Measurements from ENCODE around the gene ESD.
"Not testable (repeated sequence)": the region's sequence is repeated elsewhere in the genome, so short reads cannot be mapped to it uniquely, and the experiment has no call there.

Gene ESD, protein sequence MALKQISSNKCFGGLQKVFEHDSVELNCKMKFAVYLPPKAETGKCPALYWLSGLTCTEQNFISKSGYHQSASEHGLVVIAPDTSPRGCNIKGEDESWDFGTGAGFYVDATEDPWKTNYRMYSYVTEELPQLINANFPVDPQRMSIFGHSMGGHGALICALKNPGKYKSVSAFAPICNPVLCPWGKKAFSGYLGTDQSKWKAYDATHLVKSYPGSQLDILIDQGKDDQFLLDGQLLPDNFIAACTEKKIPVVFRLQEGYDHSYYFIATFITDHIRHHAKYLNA

DNA sequence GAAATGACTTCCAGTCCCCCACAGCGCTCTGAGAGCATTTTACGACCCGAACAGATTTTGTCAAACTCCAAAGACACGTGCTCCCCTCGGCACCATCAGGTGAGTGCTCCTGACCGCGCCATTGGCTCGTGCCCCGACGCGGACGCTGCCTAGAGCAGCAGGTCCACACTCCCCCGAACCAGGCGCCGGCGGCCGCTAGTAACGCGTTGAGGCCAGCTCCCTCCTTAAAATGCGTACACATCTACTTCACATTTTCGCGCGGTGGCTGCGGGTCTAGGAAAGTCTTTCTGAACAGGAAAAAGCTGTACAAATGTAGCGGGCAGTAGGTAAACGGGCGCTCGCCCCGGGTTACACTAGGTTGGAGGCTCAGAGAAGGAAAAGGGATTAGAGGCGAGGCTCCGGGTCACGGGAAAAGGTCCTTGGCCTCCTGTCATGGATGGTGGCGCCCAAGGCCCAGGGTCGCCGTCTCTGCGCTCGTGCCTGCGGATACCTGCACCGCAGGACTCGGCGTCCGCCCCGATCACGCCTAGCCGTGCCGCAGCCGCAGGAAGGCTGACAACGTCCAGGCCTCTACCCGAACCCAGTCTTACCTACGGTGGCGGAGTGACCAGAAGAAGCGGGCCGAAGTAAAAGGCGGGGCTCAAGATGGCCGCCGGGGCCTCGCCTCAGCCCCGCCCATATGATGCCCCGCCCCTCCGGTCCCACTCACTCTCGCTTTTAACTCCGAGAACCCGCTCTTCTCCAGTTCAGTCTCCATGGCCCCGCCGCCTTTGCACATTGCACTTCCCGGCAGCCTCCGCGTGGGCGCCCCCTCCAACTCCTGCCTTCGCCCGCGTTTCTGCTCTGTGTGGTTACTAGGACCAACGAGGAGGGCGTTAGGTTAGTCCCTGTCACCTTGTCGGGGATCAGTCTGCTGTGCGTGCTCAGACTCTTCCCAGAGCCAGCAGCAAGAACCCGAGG lies at the start of gene ESD:
Gene ESD (minus strand): TSS at position 647 of the 960 bp plus-strand sequence. CDS start 5,748 bp downstream, outside the sequence.
- DNase-seq = peak; percentile 89 to 90

DNA sequence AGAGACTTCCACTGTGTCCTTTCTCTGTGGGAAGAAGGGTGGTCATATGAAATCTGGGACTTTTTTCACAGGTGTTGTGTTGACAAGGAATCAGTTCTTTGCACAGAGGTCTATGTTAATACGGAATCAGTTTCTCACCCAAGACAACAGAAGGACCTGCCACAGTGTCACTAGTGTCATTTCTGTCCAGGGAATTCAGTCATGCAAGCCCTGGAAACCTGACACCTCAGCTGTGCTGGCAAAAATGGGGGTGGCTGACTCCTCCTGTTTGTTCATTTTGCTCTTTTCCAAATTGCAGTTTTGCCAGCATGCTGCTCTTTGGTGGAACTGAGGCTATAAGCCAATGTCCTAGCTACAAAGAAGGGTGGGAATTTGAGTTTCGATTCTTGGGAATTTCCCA lies 49.8 kb upstream of the ESD start:
- DNase-seq = no peak

DNA sequence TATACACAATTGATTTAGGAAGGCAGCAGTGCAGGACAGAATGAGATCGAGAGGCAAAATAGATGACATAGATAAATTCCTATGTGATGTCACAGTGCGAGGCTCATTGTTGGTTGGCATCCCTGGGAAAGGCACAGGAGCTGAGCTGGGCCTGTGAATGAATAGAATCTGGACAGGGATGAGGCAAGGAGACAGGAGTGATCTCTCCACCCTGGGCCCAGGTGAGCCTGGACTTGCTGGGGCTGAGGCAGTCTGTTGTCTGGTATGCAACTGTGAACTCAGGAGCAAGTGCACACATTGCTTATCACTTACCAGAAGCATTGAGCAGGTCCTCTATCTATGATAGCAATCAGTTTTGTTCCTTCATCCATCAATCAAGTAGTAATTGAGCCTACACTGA lies 48.2 kb upstream of the ESD start:
- no peak for DNase-seq

DNA sequence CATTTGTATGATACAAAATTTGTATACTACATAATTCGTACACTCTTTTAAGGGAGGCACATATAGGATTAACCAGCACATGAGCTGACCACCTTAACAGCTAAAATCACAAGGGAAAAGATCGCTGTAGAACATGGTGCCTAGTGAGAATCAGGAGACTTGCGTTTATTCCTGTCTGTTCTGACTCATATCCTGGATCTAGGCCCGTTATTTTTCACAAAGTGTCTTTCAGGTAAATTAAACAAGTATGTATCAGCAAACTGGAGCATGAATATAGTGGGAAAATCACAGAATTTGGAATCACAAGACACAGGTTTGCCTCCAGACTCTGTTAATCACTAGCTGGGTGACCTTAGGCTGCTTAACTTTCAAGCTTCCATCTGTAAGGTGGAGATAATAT lies 47.5 kb upstream of the ESD start:
- no peak for DNase-seq

DNA sequence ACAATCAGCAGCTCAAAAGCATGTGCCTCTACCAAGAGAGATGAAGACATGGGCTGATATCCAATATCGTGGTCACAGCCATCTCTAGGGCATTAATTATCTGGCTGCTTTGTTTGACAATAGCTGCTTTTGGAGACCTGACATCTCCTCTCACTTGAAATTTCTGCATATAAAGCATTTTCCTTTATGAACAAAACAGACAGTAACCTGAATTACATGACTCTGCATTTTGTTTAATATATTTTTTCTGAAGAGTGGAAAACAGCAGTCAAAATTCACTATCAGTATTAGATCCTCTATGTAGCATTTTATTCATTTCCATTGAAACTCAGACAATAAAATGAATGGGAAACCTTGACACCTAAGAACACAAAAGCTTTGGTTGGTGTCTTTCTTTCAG lies 42.4 kb upstream of the ESD start:
- DNase-seq = no peak

DNA sequence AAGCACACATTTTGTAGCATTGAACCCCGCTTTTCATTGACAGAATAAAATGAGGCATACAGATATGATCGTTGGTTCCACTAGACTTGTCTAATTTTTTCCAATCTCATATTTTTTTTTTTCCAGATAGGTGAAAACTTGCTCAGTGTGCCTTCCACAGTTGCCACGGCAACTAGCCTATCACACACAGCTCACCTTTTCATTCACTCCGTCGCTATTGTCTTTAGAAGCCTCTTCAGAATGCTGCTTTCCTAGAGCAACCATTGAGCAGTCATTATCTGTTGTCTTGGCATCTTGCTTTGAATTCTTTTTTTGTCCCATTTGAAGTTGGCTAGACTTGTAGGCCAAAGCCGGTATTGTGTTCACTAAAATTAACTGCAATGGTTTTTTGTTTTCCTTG lies 37.7 kb upstream of the ESD start:
- no peak for DNase-seq

DNA sequence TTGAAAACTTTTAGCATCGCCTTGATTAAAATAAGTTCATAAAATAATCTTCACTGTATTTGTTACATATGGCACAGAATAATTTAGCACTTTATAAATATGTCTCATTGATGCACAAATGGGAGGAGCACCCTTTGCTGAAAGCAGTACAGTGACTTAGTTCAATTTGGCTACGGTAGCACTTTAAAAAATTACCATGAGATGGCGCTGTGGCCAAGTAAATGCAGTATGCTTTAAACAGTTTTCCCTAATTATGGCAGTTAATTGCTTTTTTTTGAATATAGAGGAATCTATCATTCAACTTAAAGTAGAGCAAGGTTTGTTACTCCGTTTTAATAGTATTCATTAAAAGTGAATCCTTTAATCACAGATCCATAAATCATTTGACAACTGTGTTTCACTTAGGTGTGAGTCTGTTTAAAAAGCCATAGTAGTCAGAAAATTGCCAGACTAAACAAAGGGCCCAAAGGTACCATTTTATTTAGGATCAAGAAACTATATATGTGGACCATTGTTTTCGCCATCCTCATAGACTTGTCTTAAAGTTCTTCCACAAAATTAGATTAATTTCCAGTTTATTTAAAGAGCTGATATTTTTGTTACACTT lies 34.7 kb upstream of the ESD start:
- DNase-seq = peak; percentile 27 to 34

DNA sequence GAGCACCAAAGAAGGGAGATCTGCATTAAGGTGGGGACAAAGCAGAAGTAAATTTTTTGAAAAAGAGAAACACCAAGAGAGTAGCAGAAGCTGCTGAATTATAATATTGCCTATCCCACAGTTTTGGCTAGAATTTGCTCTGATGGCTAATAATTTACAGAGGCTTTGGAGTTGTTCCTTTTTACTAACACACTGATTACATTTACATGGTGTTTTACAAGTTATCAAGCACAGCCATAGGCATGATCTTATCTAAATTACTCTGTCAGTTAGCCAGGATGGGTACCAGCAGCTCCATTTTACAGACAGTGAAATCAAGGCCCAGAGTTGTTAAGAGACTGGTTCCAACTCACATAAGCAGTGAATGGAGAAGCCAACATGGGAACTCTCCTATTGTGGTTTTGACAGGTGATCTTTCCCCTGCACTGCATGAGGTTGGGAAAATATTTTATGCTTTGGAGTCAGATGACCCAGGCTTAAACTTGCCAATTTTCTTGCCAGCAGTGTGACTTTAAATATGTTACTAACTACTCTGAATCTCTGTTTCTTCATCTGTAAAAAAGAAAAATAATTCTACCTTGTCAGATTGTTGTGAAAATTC lies 33.5 kb upstream of the ESD start:
- DNase-seq = no peak

DNA sequence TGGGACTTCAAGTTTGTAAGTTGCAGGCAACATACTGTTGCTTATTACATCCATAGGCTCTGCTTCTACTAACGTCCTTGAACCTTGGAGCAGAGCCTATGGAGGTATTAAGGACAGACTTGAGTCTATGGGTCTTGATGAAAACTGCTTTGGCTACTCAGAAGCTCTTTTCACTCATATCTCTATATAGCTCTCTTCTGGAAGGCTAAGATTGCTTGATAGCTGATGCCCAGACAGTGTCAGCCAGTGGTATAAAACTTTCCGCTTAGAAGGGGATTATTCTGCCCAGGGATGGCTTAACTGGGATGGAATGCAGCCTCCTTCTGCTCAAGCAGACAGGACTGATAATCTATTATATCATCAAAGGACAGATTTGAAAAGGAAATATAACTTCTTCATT lies 25.6 kb upstream of the ESD start:
- no peak for DNase-seq

DNA sequence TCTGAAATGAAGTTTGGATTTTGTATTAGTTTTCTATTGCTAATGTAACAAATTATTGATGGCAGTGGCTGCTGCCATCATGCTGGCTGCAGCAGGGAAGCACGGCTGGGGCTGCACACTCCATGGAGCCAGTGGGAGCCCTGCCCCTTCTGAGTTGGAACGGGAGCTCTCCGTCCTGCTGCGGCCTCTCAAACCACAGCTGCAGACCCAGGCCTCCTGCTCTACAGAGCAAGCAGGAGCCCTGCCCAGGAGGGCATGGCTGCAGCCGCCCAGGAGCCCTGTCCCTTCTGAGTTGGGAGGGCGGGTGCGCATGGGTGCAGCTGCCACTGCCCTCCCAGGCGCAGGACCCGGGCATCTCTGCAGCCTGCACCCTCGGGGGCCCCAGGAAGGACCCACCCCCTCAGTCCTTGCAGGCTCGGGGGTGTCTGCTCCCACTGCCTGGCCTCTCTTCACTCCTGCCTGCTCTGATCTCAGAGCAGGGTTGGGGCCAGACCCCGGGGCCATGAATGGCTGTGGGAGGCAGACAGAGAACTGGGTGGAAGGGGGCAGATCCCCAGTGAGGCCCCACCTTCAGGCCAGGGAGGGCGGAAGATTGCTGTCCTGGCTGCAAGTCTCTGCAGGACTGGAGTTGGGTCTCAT lies 21.0 kb upstream of the ESD start:
- no peak for DNase-seq

DNA sequence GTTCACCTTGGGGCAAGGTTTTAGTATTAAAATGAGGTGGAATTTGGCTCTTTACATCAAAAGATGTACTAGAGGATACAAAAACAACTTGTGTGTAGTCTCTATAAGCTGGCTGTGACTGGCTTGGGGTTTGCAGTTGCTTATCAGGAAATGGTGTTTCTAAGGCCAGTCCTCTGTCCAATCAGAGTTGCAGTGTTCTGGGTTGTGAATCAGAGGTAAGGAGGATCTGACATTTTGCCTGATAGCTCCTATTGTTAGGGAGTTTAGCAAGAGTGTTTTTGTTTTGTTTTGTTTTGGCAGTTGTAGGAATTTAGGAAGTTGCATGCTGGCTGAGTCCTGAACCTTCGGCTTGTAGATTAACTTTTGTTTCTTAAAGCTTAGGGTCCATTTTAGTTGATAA lies 20.1 kb upstream of the ESD start:
- no peak for DNase-seq

DNA sequence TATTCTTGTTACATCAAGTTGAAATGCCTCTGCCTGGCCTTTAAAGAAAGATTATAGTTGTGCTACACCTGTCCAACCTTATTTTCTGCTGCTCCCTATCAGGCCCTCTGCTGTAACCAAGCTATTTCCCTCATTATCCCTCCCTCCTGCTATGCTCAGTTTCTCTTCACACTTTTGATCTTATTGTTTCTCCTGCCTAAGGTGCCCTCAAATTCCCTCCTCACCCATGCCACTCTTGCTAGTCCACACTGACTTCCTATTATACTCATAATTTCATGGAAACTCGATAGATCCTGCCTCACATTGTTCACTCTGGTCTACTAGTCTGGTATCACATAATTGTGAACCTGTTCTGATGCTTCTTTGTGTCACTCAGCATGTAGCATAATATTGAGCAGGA lies 19.4 kb upstream of the ESD start:
- DNase-seq = no peak

DNA sequence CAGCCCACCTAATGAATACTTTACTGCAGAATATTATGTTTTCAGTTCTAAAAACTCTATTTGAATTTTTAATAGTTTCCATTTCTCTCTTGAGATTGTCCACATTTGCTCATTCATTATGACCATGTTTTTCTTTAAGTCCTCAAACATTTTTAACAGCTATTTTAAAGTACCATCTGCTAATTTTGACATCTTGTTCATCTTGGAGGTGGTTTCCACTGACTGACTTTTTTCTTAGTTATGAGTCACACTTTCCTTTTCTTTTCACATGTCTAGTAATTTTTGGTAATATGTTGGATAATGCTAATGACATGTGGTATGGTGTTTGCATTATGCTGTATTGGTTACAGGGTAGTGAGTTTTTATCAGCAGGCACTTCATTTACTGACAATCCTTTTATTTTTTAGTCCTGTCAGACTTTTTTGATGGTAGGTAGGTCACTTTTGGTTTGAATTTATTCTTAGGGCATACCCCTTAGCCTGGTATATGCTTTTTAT lies 15.4 kb upstream of the ESD start:
- no peak for DNase-seq

DNA sequence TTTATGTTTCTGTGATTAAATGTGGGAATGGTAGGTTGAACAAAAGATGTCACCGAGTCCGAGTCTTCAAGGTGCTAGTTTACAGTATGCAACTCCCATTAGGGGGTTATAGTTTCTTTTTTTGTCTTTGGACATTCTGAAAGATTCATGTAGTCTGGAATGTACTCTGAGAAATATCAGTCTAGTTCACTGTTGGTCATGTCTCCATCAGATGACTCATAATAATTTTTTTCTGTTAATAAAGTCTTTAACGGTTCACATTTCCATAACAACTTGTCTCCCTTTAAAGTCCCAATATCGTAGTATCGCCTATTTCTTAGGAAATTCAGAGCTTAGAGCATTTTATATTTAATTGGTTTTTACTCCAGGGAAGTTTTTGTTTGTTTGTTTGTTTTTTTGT lies 13.5 kb upstream of the ESD start:
- DNase-seq = no peak

DNA sequence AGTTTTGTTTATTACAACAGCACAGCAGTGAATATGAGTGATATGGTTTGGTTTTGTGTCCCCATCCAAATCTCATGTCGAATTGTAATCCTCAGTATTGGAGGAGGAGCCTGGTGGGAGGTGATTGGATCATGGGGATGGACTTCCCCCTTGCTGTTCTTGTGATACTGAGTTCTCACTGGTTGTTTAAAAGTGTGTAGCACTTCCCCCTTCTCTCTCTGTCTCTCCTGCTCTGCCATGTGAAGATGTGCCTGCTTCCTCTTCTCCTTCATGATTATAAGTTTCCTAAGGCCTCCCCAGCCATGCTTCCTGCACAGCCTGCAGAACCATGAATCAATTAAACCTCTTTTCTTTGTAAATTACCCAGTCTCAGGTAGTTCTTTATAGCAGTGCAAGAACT lies 8.0 kb upstream of the ESD start:
- not testable (repeated sequence) for DNase-seq

DNA sequence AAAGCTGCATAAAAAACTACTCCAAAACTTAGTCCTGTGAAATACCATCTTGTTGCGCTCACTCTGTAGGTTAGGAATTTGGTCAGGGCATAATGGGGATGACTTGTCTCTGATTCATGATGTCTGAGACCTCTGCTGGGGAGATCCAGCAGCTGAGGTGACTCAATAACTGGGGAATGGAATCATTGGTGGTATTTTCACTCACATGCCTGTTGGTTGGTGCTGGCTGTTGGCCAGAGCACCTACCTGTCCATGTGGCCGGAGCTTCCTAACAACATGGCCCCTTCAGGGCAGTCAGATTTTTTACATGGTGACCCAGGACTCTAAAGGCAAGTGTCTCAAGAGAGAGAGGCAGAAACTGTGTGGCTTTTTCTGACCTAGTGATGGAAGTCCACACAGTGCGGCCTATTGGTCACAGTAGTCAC lies 7.4 kb upstream of the ESD start:
- no peak for DNase-seq

DNA sequence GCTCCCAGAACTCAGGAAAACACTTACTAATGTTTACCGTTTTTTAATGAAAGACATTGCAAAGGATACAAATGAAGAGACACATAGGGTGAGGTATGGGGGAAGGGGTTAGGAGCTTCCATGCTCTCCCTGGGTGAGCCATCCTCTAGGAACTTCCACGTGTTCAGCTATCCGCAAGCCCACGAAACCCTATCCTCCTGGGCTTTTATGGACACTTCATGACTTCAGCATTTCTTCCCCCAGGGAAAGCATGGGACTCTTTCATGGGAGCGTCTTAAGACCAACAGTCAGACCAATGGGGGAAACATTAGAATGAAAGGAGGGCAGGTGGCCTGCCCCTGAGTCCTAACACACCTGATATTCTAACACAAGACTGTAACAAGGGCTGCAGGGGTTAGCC lies 6.6 kb upstream of the ESD start:
- DNase-seq = no peak

DNA sequence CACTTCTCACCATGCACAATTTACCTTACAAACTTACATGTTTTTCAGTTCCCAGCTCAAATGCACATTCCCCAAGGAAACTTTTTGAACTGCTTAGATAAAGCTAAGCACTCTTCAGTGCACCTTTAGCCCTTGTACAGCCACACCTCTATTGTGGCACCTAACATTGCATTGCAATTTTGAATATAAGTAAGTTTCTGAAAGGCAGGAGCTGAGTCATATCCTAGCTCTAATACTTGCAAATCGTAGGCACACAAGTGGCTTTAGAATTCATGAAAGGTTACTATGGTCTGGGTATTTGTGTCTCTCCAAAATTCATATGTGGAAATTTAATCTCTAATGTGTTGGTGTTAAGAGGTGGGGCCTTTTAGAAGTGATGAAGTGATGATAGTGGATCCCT lies 4.9 kb upstream of the ESD start:
- no peak for DNase-seq

DNA sequence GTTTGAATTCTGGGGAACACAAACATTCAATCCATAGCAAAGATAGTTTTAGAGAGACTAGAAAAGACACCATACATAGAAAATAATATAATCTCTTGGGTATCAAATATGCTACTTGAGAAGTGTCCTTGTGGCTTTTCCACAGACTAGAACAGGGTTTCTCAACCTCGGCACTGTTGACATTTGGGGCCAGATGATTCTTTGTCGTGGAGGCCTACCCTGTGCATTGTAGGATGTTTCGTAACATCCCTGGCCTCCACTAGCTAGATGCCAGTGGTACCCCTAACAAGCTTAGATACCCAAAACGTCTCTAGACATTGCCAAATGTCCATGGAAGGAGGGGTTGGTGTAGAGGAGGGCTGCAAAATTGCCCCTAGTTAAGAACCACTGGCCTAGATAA lies 2.2 kb upstream of the ESD start:
- DNase-seq = no peak

DNA sequence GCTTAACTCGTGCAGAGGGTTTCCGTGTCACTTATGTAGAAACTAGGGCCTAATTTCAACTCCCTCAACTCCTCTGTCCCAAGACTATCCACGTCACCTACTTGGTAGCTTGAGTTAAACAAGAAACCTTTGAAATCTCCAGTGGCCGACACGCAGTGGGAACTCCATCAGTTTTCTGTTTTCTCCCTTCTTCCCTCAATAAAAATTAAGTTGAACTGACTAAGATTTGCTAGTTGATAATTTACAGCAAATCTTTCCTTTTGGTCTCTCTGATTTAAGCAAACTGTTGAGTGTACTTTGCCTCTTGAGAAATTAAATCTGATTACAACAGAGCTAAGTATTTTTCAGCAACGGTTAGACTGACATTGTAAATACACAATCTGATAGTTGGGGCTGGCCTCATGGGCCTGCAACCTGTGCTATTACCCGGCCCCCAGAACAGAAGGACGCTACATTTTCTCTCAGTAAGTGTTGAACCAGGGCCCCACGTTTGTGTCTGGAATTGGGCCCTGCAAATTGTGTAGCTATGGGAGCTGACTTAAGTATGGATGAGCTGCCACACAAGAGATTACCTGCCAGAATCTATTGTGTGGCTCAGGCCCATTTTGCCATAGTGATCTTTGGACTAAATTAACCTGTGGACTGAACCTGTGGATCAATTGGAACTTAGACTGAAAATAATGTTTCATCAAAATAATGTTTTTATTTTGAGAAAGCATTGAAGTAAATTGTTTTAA lies 708 bp upstream of the ESD start:
- DNase-seq = no peak

DNA sequence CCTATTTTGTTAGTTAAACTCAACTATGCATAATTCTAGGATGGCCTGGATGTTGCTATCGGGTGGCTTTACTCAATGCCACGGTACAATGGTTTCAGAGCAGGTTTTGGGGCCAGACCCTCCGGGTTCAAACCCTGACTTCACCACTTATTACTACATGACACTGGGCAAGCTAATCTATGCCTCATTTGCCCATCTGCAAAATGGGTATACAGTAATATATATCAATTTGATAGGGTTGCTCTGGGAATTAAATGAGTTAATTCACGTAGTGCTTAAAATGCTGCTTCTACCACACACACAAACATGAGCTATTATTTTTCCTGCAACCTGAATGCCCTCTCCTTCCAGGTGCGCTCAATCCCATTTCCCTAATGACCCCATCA lies 839 bp downstream of the ESD start:
- DNase-seq = no peak

DNA sequence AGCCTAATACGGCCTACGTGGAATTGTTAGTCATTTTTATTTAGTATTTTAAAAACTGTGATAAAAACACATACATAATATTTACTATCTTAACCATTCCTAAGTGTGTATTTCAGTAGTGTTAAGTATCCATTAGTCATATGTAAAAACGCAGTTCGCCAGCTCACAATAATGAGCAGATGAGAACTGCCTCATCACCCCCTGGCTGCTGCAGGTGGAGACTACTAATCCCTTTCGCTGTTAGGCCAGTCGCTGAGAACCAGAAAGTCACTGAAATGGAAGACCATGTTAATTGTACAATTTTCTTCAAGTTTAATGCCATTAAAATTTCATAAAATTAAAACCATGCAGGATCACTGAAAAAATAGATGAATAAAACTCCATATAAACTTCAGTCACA lies 1.6 kb downstream of the ESD start:
- no peak for DNase-seq
